GM18520 (cell line): Measurements from ENCODE around the gene CPHXL2.

Experiments used
- ATAC-seq: cut with Tn5 transposase; IDR thresholded peaks from one replicate; pipeline ENCODE4 v1.9.1; 2021; ENCODE audit not compliant: unreplicated experiment

The CPHXL2 gene

DNA sequence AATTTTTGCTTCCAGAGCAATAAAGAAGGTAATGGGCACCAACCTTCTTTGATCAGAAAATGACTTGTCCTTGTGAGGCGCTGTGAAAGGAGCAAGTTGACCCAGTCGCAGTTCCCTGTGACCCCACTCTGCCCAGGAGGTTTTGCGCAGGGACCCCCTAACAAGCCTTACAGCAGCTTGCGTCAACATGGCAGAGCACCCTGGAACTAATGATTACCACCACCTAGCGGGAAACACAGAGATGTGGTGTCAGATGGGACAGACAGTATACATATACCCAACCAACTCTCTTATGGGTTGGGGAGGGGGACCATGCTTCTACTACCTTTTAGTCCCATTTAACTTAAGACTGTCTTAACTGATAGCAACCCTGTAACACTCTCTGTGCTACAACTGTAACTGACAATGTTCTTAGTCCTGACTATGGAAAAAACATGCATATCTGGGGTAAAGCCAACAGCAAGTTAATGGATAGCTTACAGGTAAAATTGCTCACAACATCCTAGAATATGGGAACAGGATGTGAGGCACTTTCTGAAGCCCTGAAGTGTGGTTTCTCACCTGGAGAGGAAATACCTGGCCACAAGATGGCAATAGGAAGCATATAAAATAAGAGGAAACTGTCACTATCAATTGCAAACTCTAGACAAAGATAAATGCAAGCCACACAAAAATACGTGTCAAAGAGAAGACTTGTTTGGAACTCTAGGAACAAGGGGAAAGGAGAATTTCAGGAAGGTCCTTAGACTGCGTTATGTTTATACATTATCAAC, 32.4 kb downstream of the CPHXL2 start:
- ATAC-seq, result no peak

DNA sequence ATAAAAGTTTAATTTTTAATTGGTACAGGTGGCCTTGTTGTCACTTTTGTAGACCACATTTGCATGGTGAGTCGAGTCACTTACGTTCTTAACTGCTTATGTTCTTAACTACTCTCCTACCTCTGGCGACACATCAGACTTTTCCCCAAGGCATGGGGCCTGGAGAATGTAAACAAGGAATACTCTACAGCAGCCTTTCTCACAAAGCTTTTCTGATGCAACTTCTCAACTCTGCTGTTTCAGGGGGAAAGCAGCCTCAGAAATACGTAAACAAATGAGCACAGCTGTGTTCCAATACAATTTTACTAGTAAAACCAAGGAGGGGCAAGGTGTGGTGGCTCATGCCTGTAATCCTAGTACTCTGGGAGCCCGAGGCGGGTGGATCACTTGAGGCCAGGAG, 36.2 kb downstream of the CPHXL2 start:
- ATAC-seq, result no peak

DNA sequence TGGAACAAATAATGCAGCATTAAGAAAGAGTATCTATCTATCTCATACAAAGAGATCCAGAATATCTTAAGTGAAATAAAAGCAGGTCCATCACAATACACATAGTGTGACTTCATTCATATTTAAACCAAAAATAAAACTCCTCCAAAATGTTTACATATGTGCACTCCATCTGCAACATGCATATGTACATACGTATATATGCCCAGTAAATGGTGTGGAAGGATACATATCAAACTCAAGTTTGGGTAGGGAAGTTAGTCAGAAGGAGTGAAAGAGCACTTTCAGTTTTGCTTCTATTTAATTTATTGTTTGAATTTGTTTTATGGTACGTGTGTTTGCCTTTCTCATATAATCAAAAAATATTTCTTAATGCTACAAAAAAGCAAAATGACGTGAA, 41.8 kb downstream of the CPHXL2 start:
- ATAC-seq, result no peak

DNA sequence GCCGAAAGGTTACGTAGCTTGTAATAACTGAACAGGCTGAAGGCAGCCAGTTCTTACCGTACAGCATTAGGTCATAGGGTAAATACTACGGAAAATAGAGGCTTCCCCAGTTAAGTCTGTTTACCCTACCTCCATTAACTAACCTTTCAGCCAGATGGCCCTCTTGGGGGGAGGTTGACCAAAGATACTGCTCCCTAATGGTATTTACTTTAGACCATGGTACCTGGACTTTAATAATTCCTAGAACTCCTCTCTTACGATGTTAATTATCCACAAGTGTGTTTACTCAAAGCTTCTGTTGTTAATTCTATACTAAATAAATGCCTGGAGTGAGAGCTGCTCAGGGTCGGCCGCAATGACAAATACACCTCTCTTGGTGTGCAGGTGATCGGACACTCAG, 44.0 kb downstream of the CPHXL2 start:
- ATAC-seq, result no peak

DNA sequence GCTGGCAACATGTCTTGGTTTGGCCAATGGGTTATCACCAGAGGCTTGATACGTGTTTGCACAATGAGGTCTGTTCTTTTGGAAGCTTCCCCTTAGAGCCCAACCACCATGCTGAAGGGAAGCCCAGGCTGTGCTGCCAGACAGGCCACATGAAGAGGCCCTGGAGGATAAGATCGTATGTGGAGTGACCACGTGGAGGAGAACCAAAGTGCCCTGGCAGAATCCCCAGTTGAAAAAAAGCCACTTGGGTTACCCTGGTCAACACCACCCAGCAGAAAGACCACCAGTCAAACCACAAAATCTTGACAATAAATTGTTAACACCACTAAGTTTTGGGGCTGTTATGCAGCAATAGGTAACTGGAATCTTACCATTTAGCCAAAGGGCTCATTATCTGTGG, 46.8 kb downstream of the CPHXL2 start:
- ATAC-seq, result no peak

DNA sequence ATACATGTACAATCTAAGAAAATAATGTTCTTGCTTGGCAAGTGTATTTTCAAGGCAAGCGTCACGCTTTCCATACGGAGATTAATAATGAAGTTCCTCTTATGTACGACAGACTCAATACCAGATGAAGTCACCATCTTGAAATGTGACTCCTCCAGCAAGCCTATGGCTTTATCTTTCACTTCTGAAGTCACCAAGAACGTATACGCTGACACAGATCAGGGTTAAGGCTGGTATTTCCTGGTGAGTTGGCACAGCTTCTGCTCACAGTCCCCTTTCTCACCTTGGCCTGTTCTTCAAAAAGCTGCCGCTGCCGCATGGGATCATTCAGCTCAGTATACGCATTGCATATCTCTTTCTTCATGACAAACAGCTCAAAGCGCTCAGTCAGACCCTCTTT, 47.7 kb downstream of the CPHXL2 start:
- no peak for ATAC-seq

DNA sequence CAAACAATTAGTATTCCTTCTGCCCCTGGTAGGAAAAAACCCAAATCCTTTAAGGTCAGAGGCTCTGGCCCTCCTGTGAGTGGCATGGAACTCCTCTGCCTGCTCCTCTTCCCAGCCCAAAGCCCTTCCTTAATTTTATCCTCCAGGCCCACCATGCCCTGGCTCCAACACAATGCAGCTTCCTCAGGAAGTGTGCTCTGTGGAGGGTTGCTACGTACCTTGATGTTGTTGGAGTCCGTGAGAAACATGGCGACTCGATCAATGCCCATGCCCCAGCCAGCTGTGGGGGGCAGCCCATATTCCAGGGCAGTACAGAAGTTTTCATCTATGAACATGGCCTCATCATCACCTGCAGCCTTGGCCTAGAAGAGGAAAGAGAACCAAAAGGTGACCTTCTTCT, 48.5 kb downstream of the CPHXL2 start:
- ATAC-seq, result no peak

DNA sequence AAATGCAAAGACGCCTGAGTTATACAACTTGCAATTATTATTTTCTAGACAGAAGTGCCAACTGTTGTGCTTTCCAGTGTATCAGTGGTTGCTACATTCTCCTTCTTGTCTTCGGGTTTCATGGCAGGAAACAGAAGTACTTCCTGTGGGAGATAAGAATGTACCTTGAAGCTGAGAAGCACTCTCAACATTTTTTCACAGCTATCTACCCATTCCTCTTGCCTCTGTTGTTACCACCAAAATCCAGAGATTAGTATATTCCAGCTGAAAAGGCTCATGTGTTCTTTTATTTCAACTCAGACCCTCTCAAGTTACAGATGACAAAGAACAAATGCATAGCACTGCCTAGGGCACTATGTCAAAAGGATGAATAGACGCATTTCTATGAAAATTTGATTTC, 49.0 kb downstream of the CPHXL2 start:
- ATAC-seq, result no peak

DNA sequence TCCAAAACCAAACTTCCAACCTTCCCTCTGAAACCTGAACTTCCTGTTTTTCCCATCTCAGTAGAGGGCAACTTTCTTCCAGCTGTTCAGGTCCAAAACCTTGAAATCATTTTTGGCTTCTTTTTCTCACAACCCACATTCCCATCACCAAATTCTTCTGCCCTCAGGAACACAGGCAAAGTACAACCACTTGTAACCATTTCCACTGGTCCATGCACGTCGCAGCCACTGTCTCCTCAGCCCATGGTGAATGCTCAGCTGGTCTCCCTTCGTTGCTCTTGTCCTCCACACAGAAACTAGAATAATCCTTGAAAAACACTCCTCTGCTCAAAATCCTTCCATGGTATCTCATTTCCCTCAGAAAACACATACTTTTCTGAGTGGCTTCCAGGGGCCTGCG, 50.0 kb downstream of the CPHXL2 start:
- ATAC-seq, result no peak

DNA sequence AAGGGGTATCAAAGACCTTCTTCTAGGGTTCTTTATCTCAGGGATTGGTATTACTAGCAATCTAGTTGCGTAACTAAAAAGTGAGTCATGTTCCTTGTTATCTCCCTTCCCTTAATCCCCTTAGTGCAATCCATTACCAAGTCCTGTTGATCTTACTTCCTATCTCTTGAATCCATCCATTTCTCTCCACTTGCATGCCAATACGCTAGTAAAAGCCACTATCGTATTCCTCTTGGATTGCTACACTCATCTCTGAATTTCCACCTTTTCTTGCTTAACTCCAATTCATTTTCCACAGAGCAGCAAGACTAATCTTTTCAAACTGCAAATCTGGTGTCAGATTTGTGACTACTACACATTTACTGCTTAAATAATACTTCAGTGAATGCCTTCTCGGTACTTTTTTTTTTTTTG, 51.9 kb downstream of the CPHXL2 start:
- no peak for ATAC-seq

DNA sequence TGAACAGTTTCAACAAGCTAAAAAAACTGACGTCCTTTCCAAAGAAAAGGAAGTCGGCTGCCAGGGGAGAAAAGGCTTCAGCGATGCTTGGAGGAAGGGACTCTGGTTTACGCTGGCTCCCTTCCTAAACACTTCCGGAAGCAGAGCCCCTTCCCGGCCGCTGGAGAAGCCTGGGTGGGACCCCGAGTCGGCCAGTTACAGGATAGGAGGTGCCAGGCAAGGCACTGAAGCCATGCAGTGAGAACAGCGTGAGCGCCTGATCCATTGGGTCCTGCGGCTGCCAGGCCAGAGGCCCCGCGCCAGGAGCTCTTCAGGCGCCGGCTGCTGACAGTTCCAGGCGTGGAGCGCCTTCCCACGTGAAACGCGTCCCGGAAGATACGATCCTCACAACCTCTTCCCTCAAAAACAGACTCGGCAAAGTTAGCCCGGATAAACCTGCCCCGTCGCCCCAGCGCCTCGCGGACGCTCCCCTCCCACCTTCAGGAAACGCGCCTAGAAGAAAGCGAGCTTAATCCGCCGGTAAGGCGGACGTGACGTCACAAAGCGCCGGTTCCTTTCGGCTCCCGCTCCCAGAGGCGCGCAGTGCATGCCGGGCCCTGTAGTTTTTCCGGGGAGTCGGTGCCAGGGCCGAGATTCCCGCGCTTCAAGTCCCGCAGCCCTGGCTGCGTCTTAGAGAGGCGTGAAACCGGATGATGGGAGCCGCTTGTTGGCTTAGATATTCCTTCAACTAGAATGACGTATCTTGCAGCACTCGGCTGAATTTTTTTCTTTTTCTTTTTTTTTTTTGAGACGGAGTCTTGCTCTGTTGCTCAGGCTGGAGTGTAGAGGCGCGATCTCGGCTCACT, 53.8 kb downstream of the CPHXL2 start, which contains the start of gene ADAT1:
ADAT1 (minus strand) TSS at position 521 of the 845 bp plus-strand sequence. CDS start 2,482 bp downstream, outside the sequence.
- ATAC-seq, result peak; percentile 88

DNA sequence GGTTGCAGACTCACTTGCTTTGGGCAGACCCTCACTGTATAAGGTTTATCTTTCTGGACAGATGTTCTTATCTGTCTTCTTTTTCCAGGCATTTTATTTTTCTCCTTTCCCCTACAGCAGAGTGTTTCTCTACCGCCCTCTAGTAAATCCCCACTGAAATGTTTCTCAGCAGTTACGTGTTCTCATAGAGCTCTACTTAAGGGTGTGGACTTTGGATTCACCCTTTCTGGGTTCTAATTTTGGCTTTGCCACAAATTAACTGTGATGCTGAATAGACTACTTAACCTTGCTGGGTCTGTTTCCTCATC, 55.7 kb downstream of the CPHXL2 start:
- no peak for ATAC-seq

DNA sequence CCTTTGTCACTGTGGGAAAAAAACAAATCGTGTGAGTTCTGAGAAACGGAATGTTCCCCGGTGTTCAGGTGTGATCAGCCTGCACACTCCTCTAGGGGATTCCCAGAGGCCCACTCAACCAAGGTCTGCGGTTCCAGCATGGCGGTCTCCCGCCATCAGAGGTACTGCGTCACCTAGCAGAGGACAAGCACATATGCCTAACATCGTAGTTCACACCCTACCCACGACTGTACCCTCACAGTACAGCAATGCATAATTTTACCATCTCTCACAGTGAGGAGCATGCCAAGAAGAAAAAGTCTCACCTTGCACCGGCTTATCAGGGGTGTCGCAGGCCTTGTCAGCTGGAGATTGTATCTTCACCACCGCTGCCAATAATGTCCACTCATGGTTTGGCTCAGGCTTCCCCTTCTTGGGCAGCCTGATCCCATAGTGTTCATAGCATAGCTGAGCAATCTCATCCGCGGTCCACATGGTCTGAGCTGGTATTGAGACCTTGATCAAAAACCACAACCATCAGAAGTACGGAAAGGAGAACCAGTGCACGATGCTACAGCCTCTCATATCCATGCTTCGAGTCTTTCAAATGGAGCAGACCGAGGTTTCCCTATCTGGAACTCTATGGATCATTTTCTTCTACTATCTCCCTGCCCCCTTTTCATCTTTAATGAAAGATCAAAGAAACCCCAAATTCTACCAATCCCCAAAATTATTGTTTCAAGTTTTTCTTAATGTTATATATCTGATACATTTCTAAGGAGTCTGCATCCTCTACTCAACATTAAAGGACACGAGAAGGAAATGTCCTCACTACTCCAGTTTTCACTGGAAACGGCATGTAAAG, 56.3 kb downstream of the CPHXL2 start:
- no peak for ATAC-seq

DNA sequence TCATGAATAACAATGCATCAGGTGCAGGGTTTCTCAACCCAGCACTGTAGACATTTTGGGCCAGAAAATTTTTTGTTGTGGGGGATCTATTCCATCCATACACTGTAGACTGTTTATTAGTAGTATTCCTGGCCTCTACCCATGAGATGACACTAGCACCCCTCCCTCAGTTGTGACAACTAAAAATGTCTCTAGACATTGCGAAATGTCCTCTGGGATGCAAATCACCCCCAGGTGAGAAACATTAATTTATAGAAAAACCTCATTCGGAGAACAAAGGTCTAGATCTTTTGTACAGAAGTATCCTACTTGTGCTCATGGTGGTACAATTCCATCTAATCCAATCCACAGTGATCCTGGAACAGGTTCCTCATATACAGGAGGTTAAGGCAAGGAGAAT, 58.0 kb downstream of the CPHXL2 start:
- no peak for ATAC-seq

DNA sequence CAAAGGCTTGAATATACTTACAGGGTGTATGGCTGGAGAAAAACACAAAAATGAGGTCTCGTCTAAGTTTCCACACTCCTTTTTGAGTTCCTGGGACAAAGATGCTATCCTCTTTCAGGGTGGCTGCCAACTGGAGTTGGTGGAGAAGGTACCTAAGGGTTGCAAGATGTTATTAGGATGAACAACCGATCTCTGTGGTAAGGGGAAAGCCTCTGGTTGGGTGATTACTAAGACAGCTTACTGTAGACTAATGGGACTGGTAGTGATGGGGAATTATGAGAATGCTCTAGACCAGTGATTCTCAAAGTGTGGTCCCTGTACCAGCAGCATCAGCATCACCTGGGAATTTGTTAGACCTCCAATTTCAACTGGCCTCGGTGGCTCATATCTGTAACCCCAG, 59.7 kb downstream of the CPHXL2 start:
- ATAC-seq, result no peak

DNA sequence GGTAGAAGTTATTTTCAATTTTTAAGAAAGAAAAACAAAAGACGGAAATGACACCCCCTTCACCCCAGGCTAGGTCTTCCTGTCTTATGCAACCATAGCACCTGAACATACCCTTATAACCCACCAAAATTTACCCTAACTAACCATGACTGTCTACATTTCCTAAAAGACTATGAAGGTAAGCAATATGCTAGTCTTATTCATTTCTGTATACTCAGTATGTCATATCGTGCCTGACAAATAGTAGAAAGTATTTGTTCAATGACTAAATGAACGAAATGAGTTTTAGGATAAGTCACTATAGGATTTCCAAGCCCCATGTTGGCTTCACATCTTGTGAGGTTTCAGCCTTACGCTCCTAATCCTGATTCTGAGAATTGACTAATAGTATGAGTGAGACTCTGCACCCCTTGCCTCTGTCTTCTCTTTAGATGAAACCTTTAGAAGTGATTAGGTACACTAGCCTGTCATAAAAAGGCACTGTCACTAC, 60.2 kb downstream of the CPHXL2 start:
- ATAC-seq, result no peak

DNA sequence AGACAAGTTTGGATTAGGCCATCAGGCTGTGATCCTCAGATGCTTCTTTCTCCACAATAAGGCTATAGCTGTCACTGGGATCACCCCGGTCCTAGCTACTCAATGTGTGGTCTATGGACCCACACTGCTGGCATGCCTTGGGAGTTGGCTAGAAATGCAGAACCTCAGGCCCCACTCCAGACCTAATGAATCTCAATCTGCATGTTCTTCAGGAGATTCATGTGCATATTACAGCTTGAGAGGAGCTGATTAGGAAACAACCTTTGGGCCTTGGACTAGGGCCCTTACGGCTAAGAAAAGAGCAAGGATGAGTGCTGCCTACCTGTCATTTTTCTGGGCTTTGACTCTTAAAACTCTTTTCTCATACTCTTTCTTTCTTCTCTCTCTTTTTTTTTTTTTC, 61.2 kb downstream of the CPHXL2 start:
- no peak for ATAC-seq

DNA sequence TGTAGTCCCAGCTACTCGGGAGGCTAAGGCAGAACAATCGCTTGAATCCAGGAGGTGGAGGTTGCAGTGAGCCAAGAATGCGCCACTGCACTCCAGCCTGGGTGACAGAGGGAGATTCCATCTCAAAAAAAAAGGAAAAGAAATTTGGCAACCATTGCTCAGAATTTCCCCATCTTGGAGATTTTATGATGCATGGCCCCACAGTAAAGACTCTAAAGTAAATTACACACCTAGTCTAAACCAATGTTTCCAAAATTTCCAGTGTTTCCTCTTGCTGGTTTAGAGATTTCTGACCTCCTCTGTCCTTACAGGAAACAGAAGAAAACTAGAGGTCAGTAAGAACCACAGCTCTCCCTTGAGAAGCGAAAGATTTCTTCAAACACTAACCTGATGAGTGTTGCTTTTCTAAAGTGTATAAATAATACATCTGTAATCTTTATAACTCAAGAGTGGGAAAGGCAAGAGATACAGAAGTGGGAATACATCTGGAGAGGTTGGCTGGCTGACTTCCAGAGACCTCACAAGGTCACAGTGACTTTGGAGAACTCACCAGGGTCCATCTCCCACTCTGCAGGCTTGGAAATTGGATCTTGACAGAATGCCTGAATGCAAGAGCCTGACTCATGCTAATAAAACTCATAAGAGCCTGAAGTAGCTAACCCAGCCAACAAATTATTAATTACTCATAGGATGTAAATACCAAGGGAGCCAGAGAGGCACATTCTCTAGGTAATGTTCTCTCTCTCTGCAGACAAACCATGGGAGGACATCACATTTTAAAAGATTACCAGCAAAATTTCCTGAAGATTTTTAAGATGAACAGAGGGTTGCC, 62.5 kb downstream of the CPHXL2 start:
- ATAC-seq, result no peak
